Stromal cell of bone marrow (primary cell): ENCODE data around the gene HOXB3.

Experiments used
- DNase-seq: peaks from one replicate; pipeline ENCODE4 v3.0.0-alpha.2; 2012; ENCODE audit warnings: low read depth

The HOXB3 gene

DNA sequence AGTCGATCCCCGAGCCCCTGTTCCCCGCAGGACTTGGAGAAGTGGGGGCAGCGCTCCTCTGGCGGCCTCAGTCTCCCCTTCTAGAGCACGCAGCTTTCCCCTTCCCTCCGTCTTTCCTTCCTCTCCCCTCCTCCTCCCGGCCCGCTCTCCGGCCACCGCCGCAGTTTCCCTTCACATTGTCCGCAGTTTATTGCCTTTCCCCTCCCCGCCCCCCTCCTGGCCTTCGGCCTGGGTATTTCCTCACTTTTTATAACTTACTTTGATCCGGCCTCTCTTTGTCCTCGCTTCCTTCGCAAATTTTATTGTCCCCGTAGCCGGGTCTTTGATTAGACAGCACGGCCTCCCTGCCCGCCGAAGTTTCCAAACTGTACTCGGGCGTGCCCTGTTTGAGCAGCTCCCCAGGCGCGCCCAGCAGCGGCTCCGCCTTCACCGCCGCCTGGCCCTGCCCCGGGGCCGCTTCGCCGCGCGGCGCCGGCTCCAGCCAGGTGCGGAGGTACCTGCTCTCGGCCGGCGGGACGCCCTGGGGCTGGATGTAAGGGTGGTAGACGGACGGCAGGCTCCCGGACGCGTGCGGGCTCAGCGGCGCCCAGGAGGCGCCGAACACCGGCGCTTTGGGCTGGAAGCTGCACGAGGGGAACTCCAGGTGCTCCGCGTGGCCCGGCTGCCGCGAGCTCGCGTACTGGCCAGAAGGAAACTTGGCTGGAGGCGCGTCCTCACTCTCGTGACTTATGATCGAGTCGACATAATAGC lies 35.6 kb upstream of the HOXB3 start:
- no peak for DNase-seq

DNA sequence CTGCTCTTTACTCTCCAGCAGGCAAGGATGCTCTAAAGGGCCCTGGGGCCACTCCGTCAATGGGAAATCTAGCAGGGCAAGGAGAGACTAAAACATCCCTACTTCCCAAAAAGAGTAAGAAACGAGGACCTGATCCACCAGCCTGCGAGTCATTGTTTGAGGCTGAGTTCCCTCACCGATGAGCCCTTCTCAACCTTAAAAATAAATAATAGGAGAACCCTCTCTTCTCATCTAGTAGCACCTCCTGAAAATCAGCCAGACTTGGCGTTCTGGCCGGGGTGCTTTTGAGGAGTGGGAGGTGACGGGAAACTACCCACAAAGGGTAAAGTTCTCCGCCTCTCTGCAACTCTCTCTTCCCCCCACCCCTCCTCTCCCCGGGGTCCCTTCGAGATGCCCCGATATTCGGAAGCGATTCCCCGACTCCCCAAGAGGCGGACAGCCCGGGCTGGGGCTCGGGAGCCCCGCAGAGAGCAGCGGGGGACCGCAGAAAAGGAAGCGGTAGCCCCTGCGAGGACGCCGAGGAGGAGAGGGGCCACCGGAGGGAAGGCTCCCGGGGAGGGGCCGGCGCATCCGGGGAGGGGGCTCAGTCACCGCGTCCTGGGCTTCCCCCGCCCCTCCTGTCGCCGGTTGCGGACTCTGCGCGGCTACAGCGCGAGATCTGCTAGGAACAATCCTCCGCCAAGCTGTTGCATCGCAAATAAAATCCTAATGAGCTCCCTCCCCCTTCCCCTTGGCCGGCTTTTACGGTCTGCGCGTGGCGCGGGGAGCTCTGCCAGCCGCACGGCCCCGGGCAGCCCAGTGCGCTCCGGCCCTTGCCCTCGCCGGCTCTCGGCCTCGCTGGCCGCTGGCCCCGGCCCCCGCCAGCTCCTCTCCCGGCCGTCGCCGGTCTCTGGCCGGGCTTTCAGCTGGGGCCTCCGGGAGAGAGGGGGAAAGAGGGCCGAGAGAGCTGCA lies 34.8 kb upstream of the HOXB3 start:
- DNase-seq, result no peak

DNA sequence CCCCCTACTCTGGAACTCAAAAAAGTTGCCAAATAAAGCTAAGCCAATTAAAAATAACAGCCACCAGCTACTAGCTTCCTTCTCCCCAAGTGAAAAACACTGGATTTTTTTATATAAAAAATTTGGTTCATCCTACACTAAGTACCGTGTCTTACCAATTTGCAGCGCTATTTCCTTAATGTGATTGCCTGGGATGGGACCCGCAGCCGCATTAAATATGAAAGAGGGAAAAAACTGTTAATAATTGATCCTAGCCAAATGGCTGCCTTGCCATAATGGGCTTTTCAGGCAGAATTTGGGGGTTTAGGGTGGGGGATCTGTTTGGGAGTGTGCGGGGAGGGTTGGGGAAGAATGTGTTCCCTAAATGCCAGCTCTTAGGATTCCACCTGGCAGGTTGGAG lies 34.1 kb upstream of the HOXB3 start:
- no peak for DNase-seq

DNA sequence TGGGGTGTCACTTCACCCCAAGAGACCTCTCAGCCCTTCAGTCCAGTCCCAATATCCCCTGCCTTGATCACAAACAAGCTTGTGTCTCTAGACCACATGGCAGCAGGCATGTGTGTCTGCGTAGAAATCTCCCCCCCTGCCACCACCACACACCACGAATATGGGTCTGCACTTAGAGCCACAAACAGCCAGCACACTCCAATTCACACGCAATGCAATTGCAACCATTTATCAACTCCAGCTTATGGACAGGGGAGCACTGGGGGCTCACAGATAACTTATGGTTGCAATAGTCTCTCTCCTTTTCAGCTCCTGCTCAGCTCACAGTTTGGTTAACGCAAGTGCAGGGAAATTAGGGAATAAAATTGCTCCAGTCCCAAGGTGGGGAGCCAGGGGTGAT lies 33.5 kb upstream of the HOXB3 start:
- DNase-seq, result no peak

DNA sequence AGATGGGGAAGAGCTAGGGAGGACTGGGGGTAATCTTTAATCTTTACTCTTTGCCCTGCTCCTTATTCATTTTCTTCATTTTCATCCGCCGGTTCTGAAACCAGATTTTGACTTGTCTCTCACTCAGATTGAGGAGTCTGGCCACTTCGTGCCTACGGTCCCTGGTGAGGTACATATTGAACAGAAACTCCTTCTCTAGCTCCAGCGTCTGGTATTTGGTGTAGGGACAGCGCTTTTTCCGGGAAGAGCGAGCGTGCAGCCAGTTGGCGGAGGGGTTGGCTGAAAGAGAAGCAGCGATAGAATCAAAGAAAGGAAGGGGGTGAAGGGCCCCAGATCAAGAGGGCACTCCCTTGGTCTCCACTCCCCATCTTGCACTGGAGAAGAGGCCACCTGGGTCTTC lies 32.8 kb upstream of the HOXB3 start:
- DNase-seq, result no peak

DNA sequence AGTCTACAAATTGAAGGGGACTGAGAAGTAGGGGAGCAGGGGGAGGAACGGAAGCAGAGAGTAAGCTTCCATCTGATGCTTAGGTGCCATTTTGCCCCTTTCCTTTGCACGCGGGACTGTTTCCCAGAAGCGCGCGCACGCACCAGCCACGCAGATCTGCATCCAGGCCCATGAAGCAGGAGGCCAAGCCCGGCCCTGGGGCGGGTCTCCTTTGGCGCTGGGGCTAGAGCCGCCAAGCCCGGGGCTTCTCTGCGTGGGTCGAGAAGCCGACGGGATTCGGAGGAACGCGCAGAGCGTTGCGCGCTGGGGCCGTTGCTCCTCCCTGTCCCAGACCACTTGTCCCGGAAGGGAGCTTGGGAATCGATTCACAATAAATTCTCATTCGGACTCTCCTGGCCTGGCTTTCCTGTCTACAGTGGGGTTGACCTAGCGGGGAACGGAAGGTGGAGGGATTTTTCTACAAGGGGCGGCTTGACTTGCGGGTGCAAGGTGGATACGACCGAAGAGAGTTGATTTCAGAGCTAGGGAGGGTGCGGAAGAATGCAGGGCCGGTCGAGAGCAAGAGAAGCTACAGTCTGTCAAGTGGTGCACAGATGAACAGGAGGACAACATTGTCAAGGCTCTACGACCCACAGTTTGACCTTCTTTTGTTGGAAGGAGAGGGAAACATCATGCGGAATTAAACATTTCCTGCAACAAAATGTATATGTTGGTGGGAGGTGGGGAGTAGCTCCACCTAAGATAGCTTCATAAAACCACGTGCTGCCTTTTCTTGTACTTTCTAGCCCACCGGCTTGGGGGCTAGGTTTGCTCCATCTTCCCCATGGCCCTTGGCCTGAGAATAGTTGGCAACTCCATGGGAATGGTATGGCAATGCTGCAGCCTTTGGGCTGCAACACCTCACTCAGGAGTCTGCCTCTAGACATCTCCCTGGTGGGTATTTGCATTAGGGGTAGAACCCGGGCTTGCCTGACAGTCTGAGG lies 31.7 kb upstream of the HOXB3 start:
- DNase-seq, result no peak

DNA sequence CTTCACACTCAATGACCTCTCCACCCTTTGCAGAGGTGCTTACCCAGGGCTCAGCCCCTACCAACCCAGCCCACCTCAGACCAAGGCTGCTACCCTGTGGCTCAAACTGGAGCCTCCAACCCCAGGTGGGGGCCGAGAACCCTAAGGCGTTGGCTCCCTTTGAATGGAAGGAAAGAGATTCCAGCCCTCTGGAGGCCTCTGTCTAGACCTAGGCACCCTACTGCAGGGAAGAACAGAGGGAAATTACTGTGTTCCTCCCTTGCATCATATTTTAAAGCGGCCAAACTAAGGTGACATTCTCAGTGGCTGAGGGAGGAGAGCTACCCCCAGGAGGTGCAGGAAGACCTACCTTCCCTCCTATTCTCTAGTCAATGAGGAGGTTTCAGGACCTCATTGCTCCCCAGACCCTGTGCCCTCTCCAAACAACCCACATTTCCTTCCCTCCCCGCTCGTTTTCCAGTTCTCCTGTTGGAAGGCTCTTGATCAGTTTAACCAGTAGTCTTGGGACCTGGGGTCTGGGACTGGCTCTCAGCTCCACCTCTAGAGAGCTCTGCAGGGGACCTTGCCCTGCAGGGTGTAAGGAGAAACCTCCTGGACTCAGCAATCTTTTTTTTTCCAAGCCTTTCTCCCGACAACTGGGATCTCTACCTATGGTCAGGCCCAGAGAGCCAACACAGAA lies 30.6 kb upstream of the HOXB3 start:
- no peak for DNase-seq

DNA sequence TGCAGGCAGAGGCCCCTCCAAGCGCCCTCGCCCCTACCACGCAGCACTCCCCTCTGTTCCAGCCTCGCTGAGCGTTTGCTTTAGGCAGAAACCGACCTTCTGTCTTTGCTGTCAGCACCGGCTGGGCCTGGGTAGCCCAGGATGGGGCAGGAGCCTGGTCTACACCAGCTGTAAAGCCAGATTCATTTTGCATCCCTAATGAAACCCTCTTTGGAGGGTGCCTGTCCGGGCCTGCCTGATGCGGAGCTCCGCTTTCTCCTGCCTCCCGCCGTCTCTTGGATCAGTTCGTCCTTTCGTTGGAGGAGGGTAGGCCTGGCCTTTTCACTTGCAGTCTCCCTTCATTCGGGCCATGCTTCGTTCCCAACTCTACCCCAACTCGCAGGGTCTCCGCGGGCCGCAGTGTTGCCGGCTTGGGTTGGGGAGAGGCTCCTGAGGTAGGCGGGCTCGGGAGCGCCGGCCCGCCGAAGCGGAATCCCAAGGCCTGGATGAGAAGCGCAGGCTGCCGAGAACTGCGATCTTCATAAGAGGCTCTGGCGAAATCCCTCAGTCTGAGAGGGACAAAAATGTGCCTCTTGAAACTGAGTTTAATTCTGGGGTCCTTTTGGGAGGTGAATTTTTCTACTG lies 29.9 kb upstream of the HOXB3 start:
- DNase-seq, result no peak

DNA sequence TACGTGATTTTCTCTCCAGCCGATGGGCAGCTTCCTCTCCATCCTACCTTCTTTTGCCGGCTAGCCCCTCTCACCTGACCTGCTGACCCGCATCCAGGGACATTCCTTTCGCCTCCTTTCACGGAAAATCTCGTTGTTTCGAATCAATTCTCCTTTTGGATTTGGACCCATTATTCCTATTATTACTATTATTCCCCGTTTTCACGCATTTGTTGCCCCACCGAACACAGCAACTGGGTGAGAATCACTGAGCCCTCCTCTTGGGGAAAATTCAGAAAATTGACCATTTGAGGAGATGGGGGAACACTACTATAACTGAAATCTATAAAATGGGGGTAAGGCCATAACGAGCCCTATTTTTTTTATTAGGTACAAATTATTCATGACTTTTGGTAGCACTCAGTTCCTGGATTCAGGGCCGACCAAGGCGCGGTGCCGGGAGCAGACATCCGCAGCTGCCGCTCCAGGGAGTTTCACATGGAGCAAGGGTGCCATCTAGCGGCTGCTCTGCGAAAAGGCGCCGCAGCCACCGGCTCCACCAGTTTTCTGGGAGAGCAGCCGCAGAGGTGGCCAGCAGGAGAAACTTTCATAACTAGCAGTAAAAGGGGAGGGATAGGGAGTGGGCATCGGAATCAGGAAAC lies 28.3 kb upstream of the HOXB3 start:
- DNase-seq, result peak; percentile 63

DNA sequence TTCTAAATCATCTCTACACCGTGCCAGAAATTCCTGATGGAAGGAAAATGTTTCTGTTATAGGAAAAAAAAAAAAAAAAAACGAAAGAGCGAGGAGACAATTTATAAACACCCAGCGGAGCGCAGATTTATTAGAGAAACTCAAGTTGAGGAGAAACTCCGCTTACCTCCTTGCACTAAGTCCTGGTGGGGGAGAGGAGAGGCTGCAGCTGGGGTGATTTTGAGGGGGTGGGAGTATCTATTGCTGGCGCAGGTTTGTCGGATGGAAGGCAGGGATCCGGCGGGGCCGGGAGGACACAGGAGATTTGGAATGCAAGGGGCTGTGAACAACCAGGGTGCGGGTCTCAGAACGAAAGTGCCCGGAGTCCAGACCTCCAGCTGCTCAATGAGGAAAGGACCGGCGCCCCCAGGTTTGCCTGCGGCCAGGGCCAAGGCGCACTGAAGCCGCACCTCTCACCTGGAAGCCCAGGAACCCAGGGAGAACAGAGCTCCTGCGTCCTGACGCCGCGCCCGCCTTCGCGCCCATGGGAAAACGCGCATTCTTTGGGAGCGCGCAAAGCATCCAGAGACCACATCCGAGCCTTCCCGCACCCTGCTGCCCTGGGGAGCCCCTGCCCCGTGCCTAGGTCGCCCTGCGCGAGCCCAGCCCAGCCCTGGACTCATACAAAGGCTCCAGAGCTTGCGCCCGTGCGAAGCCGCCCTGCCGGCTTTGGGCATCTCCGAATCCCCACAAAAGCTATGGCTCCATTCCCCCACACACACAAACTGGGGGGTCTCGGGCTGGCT lies 27.6 kb upstream of the HOXB3 start:
- DNase-seq, result no peak

DNA sequence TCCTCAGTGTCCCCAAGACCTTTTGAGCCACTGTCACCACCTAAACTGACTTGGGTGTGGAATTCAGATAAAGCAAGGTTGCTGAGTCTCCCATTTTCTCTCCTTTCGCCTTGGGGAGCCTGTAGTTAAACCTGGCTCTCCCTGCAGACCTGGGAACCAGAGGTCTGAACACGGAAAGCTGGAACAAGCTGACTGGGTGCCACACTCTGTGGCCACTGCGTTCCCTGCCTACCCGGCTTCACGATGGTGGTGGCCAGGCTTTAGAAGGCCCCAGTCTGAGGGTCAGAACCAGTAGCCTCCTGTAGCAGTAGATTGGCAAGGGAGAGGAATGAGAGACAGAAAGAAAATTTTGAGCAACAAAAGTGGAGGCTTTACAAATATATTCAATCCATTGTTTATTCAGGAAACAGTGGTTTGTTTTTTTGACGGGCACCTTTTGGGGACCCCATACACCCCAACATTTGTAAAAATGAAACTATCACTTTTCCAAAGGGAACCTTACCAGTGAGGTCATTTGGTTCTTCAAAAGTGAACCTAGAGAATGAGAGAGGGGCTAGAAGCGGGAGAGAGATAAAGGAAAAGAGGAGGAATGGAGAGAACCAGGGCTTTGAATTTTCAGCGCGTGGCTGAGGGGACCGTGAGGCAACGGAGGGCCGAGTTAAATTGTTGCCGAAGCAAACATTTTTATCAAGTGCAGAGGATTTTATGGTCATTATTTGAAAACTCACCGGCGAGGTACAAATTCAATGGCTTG lies 26.9 kb upstream of the HOXB3 start:
- DNase-seq, result no peak

DNA sequence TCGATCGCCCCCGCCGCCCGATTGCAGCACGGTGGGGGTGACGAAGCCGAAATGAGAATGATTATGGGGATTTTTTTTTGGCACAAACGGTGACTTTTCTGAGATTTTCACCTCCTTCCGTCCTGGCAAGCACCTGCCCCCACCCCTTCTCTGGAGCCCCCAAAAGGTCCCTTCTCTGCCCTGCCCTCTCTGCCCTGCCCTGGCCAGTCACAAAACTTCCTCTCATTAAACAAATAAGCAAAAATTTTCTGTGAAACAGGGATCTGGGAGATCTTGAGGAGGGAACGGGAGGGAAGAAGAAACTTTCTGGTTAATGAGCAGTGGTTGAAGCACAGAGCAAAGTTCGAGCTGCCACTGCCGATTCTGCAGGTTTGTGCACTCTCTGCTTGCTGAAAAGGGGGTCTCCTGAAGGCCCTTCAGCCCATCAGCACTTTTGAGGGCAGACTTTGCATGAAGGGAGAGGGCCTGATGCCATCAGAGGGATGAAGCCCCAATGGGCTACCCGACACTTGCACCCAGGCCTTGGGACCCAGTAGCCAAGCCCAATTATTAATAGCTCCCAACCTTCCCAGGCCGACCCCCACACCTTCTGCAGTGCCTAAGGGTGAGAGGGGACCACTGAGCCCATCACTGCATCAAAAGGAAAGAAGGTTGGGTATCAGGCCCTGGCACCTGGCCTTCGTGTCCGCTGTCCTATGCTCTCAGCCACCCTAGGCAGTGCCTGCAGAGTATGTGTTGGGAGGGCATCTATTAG lies 26.1 kb upstream of the HOXB3 start:
- no peak for DNase-seq

DNA sequence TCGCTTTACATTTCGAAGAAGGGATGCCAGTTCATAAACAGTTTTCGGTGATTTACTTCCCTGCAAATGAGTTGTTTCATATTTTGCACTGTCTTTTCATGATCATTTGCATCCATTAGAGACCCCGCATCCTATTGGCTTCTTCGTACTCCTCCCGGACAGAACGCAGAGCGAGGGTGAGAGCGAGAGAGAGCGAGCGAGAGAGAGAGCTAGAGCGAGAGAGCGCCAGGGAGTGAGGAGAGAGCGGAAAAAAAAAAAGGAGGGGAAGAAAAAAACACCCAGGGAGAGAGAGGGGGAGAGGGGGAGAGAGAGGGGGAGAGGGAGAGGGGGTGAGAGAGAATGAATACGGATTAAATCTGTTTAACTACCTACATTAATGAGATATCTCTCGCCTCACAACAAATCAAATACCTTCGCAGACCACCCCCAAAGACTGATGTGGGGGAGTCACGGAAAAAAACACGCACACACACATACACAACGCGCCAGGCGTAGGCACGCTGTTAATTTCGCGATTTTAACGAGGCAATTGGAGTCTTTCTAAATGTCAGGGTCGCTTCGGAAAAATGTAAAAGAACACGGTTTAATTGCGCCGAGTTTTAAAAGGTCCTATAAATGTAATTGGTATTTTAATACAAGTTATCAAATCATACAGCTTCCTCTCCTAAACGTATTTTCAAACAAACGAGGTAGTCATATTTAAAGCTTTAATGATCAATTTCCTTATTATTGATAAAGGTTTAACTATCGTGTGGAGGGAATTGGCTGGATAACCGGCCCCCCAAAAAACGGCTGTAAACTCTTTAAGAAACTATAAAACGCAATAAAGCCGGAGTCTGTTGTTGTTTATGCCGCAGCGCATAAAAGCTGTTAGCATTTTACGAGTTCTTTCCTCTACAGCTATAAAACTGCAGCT lies 25.3 kb upstream of the HOXB3 start, which contains the start of gene HOXB8:
TSS of gene HOXB8 (minus strand) at position 246 of the 916 bp plus-strand sequence. CDS start 588 bp downstream, outside the sequence.
- no peak for DNase-seq

DNA sequence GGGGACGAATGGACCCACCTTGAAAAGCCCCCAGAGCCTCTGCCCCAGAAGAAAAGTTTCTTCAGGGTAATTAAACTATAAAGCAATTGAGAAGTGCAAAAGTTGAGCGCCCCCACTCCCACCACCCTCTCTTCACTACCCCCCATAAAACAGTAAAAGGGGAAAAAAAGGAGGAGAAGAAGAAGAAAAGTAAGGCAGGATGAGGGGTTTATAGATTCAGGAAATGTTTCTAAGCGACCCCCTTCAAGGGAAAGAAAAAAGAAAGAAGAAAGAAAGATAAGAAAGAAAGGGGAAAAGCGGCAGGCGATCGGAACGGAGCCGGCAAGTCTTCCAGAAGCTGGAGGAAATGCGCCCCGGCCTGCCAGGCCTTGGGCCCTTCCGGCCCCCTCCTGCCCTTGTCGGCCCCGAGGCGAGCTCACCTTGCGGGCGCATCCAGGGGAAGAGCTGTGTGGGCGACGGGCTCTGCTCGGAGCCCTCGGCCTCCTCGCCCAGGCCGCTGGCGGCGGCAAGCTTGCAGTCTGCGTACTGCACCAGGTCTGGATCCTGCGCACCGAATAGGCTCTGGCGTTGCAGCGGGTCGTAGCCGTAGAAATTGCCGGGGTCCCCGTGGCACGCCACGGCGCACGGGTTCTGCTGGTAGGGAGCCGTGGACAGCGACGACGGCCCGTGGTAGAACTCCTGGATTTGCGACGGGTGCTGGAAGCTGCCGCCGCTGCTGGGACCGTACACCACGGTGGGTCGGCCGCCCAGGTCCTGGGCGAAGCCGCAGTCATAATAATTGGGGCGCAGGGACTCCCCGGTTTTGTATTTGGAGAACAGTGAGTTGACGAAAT lies 24.0 kb upstream of the HOXB3 start:
- no peak for DNase-seq

DNA sequence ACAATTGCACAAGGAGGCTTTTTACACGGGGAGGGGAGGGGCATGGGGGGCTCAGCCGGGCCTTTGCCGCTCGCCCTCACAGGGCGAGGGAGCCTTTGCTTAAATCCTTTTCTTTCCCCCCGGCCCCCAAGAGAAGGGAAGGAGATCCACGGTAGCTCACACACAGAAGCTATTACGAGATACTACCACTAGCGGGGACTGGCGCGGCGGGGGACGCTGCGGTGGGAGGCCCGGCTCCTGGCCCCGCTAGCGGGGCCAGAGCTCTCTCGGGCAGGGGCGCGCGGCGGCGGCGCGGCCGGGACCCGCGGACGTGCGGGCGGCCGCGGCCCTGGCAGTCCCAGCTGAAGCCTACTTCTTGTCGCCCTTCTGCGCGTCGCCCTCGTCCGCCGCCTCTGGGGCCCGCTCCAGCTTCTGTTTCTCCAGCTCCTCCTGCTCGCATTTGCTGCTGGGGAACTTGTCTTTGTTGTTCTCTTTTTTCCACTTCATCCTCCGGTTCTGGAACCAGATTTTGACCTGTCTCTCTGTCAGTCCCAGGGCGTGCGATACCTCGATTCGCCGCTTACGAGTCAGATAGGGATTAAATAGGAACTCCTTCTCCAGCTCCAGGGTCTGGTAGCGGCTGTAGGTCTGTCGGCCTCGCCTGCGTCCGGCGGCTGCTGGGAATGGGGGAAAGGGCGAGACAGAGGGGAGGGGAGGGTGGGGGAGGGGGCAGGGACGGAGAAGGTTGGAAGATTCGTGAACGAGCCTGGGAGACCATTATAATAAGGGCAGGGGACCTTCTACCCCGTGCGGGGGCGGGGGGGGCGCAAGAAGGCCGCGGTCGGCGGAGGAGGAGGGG lies 23.0 kb upstream of the HOXB3 start:
- no peak for DNase-seq
